Stimulated activated CD4-positive, alpha-beta T cell treated with anti-CD3 and anti-CD28 coated beads, Interleukin-12 subunit alpha, Interleukin-12 subunit beta, amount 100 ng/mL, for 4 hours (primary cell): Measurements from ENCODE around the gene TRANK1.

ENCODE experiments used
- DNase-seq: peaks from one replicate; pipeline ENCODE4 v3.0.0-alpha.2; 2020

TRANK1 gene

DNA sequence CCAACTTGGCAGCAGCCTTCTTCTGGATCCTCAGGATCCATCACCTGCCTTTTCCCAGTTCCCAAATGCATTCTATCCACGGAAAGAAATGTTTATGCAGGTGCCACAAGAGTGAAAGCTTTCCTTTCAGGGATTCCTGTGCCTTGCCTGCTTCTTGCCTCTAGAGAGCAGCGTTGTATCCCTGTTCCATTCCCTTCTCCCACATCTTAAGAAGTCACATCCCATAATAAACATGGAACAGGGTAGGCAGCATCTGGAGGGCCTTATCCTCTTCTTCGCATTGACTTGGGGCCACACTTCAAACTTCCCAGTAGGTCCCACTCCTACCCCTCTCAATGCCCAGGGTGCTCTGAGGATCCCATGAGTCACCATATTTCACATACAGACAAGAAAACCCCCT, 107.8 kb downstream of the TRANK1 start:
- no peak for DNase-seq

DNA sequence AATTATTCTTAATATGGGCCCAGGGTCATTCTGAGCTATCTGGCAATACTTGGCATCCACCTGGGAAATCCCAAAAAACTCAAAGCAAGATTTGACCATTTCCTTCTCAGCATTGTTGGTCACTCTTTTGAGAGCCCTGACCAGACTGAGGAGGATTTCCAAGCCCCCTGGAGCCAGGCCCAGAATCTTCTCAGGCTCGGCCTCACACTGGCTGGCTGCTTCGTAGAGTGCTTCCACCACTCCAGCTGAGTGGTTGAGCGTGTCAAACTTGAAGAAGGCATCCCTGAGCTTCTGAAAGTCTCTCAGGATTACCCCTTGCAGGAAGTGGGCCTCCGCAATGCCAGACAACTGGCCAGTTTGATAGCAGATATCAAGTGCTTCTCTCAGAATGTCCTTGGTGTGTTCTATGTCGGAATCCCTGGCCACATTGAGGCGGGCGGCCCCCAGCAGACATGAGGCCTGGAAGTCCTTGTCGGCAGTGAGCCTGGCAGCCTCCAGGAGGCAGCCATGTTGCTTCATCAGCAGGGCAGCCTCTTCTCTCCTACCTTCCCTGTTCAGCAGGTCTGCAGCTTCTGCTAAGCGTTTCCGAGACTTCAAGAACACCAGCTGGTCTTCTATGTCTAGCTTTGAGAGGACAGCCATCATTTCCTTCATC, 111.6 kb downstream of the TRANK1 start:
- DNase-seq = no peak

DNA sequence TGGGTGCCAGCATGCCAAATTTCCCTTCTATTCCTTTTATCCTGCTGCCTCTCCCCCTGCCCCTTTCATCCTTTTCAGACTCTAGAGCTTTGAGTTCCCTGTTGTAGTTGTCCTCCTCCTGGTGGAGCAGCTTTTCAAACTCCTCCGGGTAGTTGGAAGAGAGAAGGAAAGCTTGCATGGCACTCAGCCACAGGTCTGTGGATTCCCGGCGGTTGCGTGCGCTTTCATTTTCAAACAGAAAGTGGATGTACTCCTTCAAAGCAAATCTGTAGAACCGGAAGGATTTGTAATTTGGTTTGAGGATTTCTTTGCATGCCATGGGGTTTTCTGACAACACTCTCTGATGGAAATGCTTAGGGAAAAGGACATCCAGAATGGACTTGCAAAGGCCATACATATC, 112.4 kb downstream of the TRANK1 start:
- DNase-seq = no peak

DNA sequence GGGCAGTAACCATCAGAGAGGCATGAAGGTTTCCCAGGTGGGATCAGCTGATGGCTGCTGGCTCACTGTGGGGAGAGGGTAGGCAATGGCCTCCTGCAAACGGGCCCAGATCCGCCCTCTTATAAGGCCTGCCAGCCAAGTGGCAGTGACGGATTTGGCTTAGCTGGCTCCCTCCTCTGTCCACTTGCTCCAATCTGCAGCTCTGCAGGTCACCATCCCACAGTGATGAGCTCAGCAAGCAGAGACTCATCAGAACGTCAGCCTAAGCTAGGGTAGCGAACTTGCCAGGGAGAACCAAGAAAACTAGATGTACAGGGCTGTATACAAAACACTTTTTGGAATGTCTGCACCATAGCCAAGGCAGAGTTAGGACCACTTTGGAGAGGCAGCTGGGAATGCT, 117.7 kb downstream of the TRANK1 start:
- no peak for DNase-seq

DNA sequence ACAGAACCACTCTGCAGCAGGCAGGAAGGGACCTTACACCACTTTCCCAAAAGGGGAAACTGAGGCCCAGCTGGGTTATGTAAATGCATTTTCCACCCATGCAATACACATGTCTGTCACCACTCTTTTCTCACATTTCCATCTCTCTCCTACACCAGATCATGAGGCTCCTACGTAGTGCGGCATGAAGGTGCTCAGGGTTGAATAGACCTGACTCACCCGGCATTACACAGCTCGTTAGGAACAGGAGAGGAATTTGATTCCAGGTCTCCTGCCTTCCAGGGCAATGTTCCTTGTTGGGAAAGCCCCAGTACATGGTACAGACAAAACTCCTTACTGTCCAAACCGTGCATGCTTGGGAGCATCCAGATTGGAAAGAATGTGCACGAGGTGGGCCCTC, 118.6 kb downstream of the TRANK1 start:
- DNase-seq = no peak

DNA sequence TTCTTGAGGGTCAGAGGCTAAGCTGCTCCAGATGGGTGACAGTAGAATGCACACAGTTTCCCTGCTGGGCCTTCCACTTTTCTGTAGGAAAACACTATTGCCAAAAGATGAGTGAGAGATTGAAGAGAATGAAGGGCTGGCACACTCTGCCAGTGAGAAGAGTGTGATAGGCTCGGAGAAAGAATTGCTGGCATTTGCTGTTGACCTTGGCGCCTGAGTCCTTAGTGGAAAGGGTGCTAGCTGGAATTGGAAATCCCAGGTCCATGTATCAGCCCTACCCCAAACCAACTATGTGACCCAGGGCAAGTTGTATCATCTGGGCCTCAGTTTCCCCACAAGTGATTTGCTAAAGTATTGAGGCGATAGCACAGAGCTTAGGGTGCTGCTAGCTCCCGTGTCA, 120.4 kb downstream of the TRANK1 start:
- no peak for DNase-seq

DNA sequence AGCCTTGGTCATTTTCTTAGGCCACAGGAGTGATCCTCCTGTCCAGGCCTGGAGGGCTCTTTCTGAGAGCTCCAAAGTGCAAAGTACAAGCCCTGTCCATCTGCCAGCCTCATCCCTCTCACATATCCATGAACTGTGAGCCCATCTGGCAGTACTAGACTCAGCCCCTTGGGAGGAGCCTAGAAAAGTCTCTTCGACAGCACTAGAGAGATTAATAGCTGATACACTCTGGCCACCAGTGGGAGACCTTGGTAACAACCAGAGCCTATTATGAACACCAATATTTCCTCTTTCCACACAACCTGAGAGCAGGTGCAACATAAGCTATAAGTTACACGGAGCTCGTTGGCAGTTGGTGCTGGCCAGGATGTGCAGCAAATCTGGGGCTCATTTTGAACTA, 121.0 kb downstream of the TRANK1 start:
- no peak for DNase-seq

DNA sequence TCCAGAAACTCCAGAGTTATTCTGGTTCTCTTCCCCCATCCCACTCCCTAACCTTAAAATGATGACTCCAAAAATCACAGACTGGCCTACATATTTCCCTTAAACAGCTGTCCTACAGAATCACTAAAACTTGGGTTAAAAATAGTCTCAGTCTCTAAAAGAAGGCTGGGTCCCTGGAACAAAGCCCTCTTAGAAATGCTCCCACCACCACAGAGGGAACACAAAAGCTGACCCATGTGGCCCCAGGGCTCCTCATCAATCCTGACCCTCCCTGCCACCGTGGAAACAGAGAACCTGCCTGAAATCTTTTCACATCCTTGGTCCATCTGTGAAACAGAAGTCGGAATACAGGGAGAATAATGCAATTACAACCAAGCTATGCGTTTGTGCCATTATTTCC, 124.8 kb downstream of the TRANK1 start:
- no peak for DNase-seq

DNA sequence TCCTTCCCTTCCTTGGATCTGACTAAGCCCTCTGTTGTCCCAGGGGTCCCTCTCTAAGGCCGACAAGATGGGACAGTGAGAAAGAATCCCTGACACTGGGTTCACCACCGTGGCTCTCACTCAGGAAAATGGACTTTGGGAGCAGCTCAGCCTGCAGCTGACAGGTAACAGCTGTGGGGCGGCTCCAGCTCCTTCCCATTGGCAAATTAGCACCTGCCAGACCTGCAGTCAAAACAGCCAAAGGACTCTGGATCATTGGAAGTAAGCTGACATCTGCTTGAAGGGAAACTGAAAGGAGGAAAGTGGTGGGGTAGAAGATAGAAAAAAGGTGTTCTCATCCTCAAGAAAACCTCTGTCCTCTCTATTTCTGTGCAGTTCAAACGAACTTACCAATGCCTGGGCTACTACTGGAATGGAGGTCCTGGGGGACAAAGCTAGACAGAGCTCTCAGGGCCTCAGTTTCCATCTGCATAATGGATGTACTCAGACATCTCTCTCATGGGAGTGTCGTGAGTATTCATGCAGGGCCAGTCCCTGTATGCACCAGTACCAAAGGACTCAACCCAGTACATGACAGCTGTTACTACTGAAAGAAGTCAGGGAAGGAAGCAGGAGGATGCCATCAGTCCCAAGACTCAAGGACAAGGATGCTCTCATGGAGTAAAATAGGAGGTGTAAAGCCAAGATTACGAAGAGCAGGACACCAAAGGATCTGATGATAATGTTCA, 126.9 kb downstream of the TRANK1 start:
- no peak for DNase-seq

DNA sequence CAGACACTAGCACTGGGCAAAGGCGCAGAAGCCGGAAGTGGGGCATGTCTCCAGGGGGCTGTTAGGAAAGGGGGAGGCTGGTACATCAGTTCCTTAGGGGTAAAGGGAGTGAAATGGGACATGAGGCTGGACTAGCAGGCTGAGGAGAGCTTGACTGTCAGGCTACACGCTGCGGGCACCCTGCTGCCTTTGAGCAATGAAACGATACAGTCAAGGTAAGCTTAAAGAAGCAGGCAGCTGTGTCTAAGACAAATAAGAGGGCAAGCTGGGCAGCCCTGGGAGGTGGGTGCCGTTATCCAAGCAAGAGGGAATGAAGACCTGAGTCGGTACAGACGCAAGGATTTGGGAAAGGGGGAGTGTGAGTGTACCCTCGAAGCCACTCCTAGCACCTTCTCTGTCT, 129.5 kb downstream of the TRANK1 start:
- no peak for DNase-seq

DNA sequence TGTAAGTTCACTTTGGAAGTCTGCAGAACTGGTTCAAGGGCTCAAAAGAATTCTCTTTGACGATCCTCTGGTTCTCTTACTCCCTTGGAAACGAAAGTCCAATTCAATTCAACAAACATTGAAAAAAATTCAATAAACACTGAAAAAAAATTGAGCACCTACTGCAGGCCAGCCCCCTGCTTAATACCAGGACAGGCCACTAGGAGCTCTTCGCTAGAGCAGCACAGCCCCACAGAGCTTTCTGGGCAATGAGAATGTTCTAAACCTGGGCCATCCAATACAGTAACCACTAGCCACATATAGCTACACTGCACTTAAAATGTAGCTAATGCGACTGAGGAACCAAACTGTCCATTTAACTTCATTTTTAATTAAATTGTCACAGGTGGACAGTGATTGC, 130.1 kb downstream of the TRANK1 start:
- no peak for DNase-seq

DNA sequence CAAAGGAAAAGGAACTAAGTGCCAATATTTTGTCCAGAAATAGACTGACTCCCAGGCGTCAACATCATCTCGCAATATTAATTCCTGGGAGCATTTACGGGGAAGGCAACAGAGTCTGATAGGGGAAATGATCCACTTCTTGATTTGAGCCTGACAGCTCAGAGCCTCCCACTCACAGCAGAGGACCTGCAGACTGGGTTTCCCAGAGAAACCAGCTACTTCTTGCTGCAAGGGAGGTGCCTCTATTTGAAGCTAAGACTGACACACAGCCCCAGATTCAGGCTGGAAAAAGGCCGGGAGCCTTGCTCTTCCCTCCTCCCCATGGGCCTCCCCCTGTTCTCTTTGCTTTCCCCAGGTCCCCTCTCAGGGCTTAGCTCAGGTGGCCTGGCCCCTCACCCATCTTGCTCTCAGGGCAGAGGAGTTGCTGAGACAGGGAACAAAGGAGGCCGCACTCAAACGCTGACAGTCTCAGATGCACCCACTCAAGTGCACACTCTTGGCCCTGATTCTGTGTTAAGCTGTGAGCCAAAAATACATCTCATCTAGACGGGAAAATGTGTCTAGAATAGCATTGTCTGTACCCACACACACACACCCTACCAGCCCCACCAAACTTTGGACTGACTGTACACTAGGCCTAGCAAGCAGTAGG, 130.7 kb downstream of the TRANK1 start:
- DNase-seq = no peak

DNA sequence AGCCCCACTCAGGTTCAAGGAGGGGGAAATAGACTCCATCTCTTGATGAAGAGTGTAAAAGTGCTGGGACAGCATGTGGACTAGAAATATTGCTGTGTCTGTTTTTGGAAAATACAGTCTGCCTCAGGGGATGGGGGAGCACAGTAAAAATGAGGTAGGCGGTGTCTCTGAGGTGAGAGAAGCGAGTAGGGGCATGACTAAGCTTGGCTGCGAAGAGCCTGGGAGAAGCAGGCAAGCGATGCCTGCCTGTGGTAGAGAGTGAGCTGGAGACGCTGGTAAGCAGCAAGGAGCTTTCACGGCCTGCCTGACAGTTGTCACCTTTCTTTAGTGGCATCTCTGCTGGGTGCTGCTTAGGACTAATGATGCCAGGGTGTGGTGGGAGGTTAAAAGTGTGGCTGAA, 131.5 kb downstream of the TRANK1 start:
- DNase-seq = no peak

DNA sequence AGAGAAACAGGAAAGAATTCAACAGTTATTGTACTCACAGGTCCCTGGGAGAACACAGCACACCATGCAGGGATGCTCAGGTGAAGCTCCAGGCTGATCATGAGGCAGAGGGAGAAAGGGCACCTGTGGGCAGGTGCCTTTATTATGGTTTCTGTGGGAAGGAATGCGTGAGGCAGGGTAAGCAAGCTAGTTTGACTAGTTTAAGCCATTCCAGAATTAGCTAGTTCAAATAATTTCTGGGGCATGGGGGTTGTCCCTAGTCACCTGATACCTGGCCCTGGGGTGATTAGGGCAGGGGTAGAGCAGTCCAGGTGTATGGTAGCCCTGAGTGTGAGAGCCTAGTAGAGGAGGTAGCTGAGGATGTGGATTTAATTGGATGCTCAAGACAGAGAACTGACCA, 132.6 kb downstream of the TRANK1 start:
- no peak for DNase-seq

DNA sequence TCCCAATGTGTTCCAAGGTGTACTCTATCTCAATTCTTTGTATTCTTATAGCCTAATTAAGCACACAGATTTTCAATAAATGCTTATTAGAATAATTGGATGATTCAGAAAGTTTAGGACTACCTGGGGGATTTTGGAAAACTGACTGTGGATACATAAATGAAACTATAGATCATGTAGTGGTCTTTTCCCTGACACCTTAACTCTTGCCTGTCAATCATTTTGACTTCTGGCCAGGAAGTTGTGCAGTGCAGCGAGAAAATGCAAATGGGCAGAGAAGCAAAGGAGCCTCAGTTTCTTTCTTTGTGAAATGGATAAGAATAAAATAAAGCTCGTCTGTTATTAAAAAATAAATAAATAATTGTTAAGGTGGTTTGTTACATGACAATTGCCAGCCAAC, 133.1 kb downstream of the TRANK1 start:
- no peak for DNase-seq

DNA sequence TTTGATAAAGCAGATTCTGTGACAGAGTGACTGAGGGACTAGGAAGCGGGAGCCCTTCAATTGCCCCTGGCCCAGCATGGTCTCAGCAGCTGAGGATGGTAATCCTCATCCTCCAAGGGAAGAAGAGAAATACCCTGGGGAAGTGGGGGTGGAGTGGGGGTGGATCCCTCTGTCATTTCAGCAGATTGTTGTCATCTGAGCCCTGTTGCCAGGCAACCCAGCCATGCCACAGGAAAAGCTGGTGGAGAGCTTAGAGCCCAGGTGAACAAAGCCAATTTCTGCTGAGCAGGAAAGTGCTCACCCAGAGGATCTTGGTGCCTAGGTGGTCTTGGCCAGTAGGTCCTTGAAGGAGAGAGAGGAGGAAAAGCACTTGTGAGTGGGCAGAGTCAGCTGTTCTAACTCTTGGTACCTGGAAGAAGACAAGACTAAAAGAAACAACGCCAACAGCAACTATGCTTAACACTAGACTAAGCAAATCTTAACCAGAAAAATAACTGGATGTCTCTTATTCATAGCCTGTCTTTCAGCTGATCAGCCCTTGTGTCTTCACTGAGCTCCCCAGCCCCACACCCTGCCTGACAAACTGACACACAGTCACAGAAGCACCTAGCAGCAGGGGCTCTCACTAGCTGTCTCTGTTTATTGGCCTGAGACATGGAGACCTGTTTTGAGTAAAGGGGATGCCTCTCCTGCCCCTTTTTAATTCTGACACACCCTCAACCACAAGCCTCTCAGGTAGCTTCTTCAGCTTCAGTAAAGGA, 140.4 kb downstream of the TRANK1 start:
- no peak for DNase-seq

DNA sequence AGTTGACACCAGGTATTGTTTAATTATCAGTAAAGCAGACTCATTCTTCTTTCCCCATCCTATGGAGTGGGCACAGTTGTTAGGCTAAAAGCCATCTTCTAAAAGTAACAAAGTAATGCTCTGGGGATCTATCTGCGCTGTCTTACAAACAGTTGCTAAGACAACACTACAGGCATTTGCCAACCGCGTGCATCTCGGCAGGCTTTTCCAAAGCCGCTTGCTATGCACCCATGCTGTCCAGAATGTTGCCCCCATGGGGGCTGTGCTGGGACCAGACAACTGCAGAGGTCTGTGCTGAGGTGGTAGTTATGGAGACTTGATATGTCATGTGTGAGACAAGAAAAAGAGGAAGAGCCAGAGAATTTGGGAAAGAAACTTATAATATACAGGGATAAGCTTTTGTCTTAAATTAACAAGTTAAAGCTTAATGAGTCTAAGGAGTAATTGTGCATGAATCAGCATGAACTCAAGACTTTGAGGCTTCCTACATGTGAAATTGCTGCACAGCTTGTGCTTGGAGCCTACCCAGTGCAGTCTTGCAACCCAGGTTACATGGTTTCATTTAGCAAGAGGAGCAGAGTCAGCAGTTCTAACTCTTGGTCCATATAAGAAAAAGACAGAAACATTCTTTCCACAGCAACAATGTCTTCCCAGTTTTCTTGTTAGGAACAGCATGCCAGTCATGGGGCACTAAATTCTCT, 141.6 kb downstream of the TRANK1 start:
- DNase-seq = no peak

DNA sequence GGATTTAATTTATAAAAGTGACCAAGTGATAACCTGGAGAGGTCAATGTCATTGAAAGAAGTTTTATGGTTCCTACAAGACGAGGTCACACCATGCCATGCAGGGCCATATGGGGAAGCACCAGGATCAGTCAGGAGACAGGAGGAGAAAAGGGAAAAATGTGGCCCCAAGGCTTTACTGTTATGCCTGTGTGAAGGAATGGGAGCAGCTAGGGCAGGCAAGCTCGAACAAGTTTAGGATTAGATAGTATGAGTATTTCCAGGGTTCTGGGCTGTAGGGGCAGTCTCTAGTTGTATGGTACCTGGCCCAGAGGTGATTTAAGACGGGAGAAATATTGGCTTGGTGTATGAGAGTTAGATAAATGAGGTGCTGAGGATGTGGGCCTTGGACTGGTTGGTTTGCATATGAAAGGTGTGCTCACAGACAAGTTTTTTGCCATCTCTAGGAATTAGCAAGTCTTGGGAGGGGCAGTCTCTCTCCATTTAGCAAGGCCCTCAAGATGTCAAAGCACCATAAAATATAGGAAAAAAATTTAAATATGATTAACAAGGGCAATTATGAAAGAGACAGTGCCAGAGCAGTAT, 144.2 kb downstream of the TRANK1 start:
- no peak for DNase-seq

DNA sequence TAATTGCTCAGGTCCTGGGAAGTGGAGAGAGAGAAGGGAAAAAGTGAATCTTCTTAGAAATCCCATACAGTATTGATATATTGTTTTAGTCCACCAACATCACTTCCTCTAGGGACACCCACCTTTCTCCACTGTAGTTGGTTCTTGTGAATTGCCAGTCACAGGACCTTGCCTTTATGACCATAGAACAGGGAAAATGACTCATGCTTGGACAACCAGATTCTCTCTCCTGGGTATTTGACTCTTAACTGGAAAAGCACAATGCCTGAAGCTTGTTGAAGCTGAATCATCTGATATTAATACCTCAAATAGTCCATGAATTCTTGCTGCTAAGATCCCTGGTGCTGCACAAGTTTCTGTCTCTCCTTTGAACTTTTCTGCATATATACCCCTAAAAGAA, 148.0 kb downstream of the TRANK1 start:
- DNase-seq = no peak

DNA sequence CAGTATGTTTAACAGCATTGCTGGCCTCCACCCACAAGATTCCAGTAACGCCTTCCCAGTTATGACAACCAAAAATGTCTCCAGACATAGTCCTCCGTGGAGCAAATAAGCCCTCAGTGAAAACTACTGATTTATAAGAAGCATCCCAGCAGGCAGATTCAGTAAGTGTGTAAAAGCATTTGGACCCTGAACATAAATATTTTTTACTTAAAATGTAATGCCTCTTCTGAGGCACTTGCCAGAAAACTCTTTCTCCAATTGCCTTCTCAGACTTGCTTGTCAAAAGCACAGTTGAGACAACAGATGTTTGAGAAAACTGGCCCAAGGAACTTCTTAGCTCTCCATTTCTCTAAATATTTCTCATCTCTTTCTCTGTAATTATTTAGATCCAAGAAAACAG, 148.7 kb downstream of the TRANK1 start:
- no peak for DNase-seq

DNA sequence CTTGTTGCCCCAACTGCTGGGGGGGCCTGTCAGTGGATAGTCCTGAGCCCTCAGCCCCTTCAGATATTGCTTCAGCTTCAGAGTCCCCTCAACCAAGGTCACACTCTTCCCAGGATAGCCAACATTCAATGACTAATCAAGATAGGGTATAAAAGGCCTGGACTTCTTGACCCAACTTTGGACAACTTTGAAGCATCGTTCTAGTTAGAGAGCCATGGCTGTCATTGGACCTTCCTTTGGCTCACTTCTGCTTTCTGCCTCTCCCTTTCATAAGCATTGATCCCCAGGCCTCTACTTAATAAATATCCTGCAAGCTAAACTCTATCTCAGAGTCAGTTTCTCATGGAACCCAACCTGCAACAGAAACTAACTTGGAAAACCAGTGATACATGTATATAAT, 149.2 kb downstream of the TRANK1 start:
- no peak for DNase-seq

DNA sequence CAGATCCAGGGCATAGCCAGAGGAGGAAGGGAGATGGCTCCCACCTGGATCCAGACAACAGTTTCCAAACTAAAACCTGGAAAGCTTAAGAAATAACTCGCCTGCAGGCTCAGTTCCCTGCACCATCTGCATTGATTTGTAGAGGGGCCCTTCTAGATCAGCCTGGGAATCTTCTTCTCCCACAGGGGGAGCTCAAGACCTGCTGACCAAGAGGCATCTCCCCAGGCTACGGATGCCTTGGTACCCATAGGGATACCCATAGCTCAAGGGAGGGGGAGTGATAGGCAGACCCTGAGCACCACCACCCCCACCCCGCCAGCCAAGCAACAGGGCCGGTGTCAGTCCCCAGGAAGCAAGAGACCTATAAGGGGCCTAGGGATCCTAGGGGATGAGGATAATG, 152.5 kb downstream of the TRANK1 start:
- DNase-seq = no peak

DNA sequence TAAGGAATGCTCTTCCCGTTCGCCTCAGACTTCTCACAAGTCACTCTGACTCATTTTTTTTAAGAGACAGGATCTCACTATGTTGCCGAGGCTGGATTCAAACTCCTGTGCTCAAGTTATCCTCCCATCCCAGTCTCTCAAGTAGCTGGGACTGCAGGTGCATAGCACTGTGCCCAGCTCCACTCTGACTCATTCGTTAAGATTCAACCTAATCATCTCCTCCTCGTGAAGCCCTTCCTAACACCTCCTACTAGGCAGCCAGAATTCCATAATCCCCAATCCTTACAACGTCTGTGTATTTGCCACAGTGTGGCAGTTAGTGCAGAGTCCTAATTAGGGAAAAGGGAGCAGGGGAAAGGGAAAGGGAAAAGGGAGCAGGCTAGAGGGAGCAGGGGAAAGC, 154.1 kb downstream of the TRANK1 start:
- no peak for DNase-seq
